DND-41 (cell line): ENCODE results near the gene MRPS18A.

Source experiments
- ATAC-seq: fragments of 200-7000 bp; cut with Tn5 transposase; 3 replicates; pipeline ENCODE4 v1.9.1; 2021; ENCODE audit warnings: low read depth; ENCODE audit not compliant: insufficient read depth
- DNase-seq: peaks from one replicate; pipeline ENCODE4 v3.0.0-alpha.2; 2020
- H2AFZ ChIP-seq: 2 replicates; pipeline ENCODE4 v1.6.0; 2012; ENCODE audit warnings: low read depth, low read length
- H3K27ac ChIP-seq: 2 replicates; pipeline ENCODE4 v1.5.1; 2012; ENCODE audit warnings: low read length, inconsistent platforms
- H3K27me3 ChIP-seq: fragments of 200-600 bp; sonication (generic); 2 replicates; pipeline ENCODE4 v1.6.0; 2012; ENCODE audit warnings: low read length, mild to moderate bottlenecking, inconsistent platforms; ENCODE audit not compliant: insufficient read depth, poor library complexity
- H3K36me3 ChIP-seq: 2 replicates; pipeline ENCODE4 v1.5.1; 2012; ENCODE audit warnings: low read length, inconsistent platforms; ENCODE audit not compliant: insufficient read depth
- H3K4me1 ChIP-seq: 2 replicates; pipeline ENCODE4 v1.5.1; 2012; ENCODE audit warnings: mild to moderate bottlenecking, low read length; ENCODE audit not compliant: insufficient read depth
- H3K4me2 ChIP-seq: 2 replicates; pipeline ENCODE4 v1.6.0; 2012; ENCODE audit warnings: mild to moderate bottlenecking, moderate library complexity, low read length, inconsistent platforms; ENCODE audit not compliant: insufficient read depth
- H3K4me3 ChIP-seq, 2 experiments: fragments of 200-600 bp in 1 of 2; shearing (Covaris generic) in 1 of 2; 2 replicates each; pipeline ENCODE4 v1.5.1; 2012 to 2016; ENCODE audit warnings: inconsistent platforms in 2 of 2, low read length in 2 of 2, mild to moderate bottlenecking in 2 of 2, low read depth in 1 of 2, moderate library complexity in 1 of 2
- H3K79me2 ChIP-seq: 2 replicates; pipeline ENCODE4 v1.6.0; 2012; ENCODE audit warnings: low read length, inconsistent platforms; ENCODE audit not compliant: insufficient read depth
- H3K9ac ChIP-seq: 2 replicates; pipeline ENCODE4 v1.6.0; 2012; ENCODE audit warnings: low read depth, mild to moderate bottlenecking, inconsistent platforms, low read length, moderate library complexity
- H3K9me3 ChIP-seq: 2 replicates; pipeline ENCODE4 v1.5.1; 2012; ENCODE audit warnings: low read length, moderate library complexity, mild to moderate bottlenecking, inconsistent platforms; ENCODE audit not compliant: insufficient read depth, severe bottlenecking
- H4K20me1 ChIP-seq: 2 replicates; pipeline ENCODE4 v1.6.0; 2012; ENCODE audit warnings: low read length; ENCODE audit not compliant: insufficient read depth
- EZH2 ChIP-seq: IDR thresholded peaks from 3 replicates; pipeline ENCODE4 v1.6.1; 2012; ENCODE audit warnings: borderline replicate concordance, low read depth, mild to moderate bottlenecking, moderate library complexity, low read length, inconsistent platforms; ENCODE audit not compliant: severe bottlenecking
- TF ChIP-seq, protein P1 (sequence below): IDR thresholded peaks from 2 replicates; pipeline ENCODE4 v1.5.1; 2012; ENCODE audit warnings: borderline replicate concordance, low read length, moderate library complexity, mild to moderate bottlenecking; ENCODE audit not compliant: poor library complexity, severe bottlenecking; ENCODE audit errors: extremely low read depth

The MRPS18A gene

DNA sequence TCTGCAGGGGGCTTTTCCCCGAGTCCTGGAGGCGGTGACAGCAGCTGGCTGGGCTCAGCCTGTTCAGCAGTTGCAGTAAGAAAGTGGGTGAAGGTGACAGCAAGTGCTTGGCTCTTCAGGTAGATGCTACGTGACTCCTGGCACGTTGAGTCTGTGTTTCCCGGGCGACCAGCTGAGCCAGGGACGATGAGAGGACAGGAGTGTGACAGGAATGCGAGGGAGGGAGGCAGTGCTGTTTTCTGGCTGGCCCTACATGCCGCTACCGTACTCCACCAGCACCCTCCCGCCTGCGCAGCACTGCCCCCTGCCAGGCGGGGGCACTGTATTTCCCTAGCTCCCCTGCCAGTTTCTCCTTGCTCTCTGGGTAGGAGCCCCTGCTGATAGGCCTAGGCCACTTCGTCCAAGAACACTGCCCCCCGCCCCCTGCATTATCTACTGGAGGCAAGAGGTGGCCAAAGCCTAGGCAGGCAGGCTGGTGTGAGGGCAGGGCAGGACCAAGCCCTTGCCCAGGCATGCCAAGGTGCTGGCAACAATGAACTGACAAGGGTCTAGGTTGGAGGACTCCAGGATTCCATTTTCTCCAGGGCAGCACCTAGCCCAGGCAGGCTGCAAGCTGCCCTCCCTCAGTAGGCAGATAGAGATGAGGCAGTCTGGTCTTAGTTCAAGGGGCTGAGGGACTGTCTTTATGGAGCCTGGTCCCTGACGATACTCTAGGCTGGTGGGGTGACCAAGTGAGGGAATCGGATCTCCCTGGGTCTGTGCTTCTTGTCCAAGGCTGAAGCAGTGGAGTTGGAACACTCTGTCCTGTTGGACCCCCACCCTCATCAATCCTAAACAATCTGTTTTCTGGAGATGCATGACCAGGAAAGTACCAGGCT lies 19.2 kb downstream of the MRPS18A start:
- DNase-seq = peak; percentile 46
- Histone ChIP-seq H3K36me3 (peaks cover 23% of the 10 kb centered on the region), H3K79me2 (no peaks in the 10 kb centered on the region), H3K4me2 (no peak overlapping the region), H3K27me3 (no peaks in the 10 kb centered on the region), H3K27ac (no peak overlapping the region), H3K9me3 (no peaks in the 10 kb centered on the region), H2AFZ (no peak overlapping the region), H3K4me3 (no peak overlapping the region), H4K20me1 (peaks cover 4% of the 10 kb centered on the region; the same call in 1 of the 2 replicates), H3K9ac (no peak overlapping the region), H3K4me1 (peaks cover 3% of the 10 kb centered on the region)
- TF ChIP-seq EZH2 = no peak
- TF ChIP-seq, protein P1, sequence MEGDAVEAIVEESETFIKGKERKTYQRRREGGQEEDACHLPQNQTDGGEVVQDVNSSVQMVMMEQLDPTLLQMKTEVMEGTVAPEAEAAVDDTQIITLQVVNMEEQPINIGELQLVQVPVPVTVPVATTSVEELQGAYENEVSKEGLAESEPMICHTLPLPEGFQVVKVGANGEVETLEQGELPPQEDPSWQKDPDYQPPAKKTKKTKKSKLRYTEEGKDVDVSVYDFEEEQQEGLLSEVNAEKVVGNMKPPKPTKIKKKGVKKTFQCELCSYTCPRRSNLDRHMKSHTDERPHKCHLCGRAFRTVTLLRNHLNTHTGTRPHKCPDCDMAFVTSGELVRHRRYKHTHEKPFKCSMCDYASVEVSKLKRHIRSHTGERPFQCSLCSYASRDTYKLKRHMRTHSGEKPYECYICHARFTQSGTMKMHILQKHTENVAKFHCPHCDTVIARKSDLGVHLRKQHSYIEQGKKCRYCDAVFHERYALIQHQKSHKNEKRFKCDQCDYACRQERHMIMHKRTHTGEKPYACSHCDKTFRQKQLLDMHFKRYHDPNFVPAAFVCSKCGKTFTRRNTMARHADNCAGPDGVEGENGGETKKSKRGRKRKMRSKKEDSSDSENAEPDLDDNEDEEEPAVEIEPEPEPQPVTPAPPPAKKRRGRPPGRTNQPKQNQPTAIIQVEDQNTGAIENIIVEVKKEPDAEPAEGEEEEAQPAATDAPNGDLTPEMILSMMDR = peak; percentile 63
- peak; percentile 48 for ATAC-seq

DNA sequence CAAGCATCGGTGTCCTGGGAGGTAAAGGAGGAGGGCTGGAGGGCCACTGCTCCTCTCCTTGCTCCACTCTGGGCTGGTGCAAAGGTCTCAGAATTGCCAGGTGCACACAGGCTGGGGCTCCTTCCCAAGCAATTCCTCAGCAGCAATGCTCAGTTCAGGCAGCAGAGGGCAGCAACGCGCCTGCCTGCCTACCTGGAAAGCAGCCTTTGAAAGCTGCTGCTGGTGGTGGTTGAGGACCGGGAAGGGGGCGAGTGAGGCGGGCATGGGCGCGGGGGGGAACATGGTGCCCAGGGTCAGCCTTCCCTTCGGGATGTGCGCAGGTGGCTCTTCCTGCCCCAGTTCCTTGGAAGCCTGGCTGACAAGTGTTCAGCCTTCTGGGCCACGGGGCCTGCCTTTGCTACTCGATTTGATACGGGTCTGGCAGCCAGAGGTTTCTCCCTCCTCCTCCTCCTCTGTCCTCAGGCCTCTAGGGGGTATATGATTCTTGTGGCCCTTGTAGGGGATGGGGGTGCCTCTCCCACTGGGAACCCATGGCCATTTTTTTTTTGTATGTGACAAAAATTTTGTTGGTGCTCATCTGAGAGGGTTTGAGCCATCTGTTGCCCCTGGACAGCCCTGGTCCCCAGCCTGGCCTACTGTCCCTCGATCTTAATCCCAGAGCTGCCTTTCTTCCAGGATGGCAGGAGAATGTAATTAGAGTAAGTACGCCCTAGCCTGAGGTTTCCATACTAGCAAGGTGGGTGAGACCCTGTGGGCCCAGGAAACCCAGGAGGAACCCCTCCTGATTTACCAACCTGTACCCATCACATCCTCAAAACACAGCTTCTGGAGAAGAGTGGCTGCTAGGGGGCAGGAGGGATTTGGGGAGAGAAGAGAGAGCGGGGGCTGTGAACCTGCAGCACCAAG lies 20.1 kb downstream of the MRPS18A start:
- TF ChIP-seq, protein P1 = peak; percentile 98
- TF ChIP-seq EZH2 = no peak
- peak; percentile 85 for ATAC-seq
- H3K9ac ChIP-seq = no peak overlapping the region

DNA sequence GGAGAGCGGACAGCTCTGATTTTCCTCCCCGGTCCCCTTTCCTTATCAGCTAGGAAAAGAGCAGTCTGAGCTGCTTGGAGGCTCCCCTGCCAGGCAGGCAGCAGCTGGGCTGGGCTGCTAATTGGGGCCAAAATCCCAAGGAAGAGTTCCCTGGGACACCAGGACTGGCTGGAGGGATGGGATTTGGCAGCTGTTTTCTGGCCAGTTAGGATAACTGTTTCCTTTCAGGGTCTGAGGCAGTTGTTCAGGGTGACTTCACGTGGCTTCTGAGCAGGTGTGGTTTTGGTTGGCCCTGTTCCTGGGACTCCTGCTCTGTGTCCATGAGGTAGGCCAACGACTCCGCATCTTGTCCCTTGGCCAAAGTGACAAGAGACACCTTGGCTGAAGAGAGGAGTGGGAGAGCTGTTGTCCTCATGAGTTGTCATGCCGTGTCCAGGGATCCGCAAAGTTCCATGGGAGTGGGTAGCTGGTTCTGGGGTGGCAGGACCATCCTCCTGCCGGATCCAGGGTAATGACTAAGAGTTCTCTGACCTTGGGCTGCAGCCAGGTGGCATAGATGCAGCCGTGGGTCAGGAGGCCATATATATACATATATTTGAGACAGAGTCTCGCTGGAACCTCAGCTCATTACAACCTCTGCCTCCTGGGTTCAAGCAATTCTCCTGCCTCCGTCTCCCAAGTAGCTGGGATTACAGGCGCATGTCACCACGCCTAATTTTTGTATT lies 21.2 kb downstream of the MRPS18A start:
- Histone ChIP-seq H3K9ac (no peak overlapping the region), H3K36me3 (peaks cover 5% of the 10 kb centered on the region), H3K27me3 (no peaks in the 10 kb centered on the region), H3K4me1 (peaks cover 3% of the 10 kb centered on the region), H3K27ac (no peak overlapping the region), H4K20me1 (peaks cover 4% of the 10 kb centered on the region; the same call in 1 of the 2 replicates), H3K79me2 (no peaks in the 10 kb centered on the region), H3K9me3 (no peaks in the 10 kb centered on the region), H3K4me3 (no peak overlapping the region), H3K4me2 (no peak overlapping the region), H2AFZ (no peak overlapping the region)
- no peak for DNase-seq
- ATAC-seq = no peak
- TF ChIP-seq, protein P1 = no peak
- no peak for TF ChIP-seq EZH2

More for the DNA sequence above, 20.1 kb downstream of the MRPS18A start:
- no peak overlapping the region for H2AFZ ChIP-seq
- DNase-seq = peak; percentile 86
- 0 out of 2 replicates have a peak overlapping the region, but pooled peaks have one; percentile 10 for H3K4me2 ChIP-seq
- peaks cover 3% of the 10 kb centered on the region for H3K4me1 ChIP-seq
- no peaks in the 10 kb centered on the region for H3K27me3 ChIP-seq
- no peak overlapping the region for H3K27ac ChIP-seq
- peaks cover 4% of the 10 kb centered on the region; the same call in 1 of the 2 replicates for H4K20me1 ChIP-seq
- H3K4me3 ChIP-seq = no peak overlapping the region
- H3K79me2 ChIP-seq = no peaks in the 10 kb centered on the region
- peaks cover 16% of the 10 kb centered on the region for H3K36me3 ChIP-seq
- no peaks in the 10 kb centered on the region for H3K9me3 ChIP-seq
